OCI-LY7 (cell line): Measurements from ENCODE around the gene GPR142. TPM values are rescaled to one million over a fixed set of nuclear protein-coding genes. Genes with fewer than 3 reads are reported as not detected.

Experiments used
- BruUV-seq: library from RNA; stranded (reverse); fragments of 400-500 nt; replicated peaks from 2 replicates; lab custom pipeline; 2021; lab: Mats Ljungman, UMichigan
- CTCF ChIA-PET: fragments of 300-600 bp; sonication (Branson Sonifier 250); formaldehyde crosslinking; loops from one replicate; lab custom pipeline; 2022; ENCODE audit warnings: antibody characterized with exemption; ENCODE audit not compliant: unreplicated experiment; lab: Charles Lee
- POLR2A ChIA-PET: fragments of 300-600 bp; sonication (Branson Sonifier 250); formaldehyde crosslinking; loops from one replicate; lab custom pipeline; 2022; ENCODE audit warnings: antibody characterized with exemption; lab: Charles Lee
- DNase-seq: peaks from one replicate; pipeline ENCODE4 v3.0.0-alpha.2; 2015; ENCODE audit warnings: low spot score
- H2AFZ ChIP-seq: fragments of 200-600 bp; sonication (generic), shearing (Covaris generic); 2 replicates; pipeline ENCODE4 v1.6.1; 2014; ENCODE audit warnings: mild to moderate bottlenecking, antibody characterized with exemption, low read length, moderate library complexity
- H3K27ac ChIP-seq: fragments of 200-600 bp; sonication (generic); 2 replicates; pipeline ENCODE4 v1.5.1; 2014; ENCODE audit warnings: mixed run types, low read depth, mild to moderate bottlenecking, moderate library complexity, low read length, inconsistent platforms; ENCODE audit not compliant: poor library complexity, severe bottlenecking
- H3K36me3 ChIP-seq: fragments of 200-600 bp; sonication (generic); 2 replicates; pipeline ENCODE4 v1.6.1; 2014; ENCODE audit warnings: mild to moderate bottlenecking, antibody characterized with exemption, low read length, moderate library complexity, mixed read lengths; ENCODE audit not compliant: insufficient read depth
- H3K4me1 ChIP-seq: fragments of 200-600 bp; sonication (generic); 2 replicates; pipeline ENCODE4 v1.5.1; 2014; ENCODE audit warnings: mild to moderate bottlenecking, low read length; ENCODE audit not compliant: insufficient read depth, poor library complexity, severe bottlenecking
- H3K4me2 ChIP-seq: fragments of 200-600 bp; sonication (generic); 2 replicates; pipeline ENCODE4 v1.6.1; 2014; ENCODE audit warnings: mild to moderate bottlenecking, low read length
- H3K4me3 ChIP-seq: fragments of 200-600 bp; sonication (generic); 2 replicates; pipeline ENCODE4 v1.5.1; 2014; ENCODE audit warnings: mild to moderate bottlenecking, low read depth, low read length; ENCODE audit not compliant: poor library complexity, severe bottlenecking
- H3K79me2 ChIP-seq: fragments of 200-600 bp; sonication (generic); 2 replicates; pipeline ENCODE4 v1.6.1; 2016; ENCODE audit warnings: low read depth, mild to moderate bottlenecking, low read length, moderate library complexity, mixed read lengths; ENCODE audit not compliant: insufficient read depth
- H3K9me2 ChIP-seq: fragments of 200-600 bp; sonication (generic); 2 replicates; pipeline ENCODE4 v1.6.1; 2016; ENCODE audit warnings: mild to moderate bottlenecking, low read length, mixed read lengths; ENCODE audit not compliant: insufficient read depth
- H3K9me3 ChIP-seq: fragments of 200-600 bp; sonication (generic); 2 replicates; pipeline ENCODE4 v1.6.1; 2014; ENCODE audit warnings: mild to moderate bottlenecking, mixed run types, low read length, mixed read lengths
- H4K20me1 ChIP-seq: fragments of 200-600 bp; sonication (generic); 2 replicates; pipeline ENCODE4 v1.6.1; 2014; ENCODE audit warnings: mild to moderate bottlenecking, antibody characterized with exemption, low read length, moderate library complexity, mixed read lengths; ENCODE audit not compliant: insufficient read depth
- EZH2phosphoT487 ChIP-seq: fragments of 200-600 bp; sonication (generic); IDR thresholded peaks from 2 replicates; pipeline ENCODE4 v1.6.1; 2018; ENCODE audit warnings: low read depth, borderline replicate concordance, mild to moderate bottlenecking, mixed run types, antibody characterized with exemption, low read length, moderate library complexity, mixed read lengths
- intact Hi-C: fragments of 100-400 bp; cut with micrococcal nuclease; formaldehyde crosslinking; loops from one replicate; pipeline ENCODE4 v1.10.0; 2022; ENCODE audit not compliant: unreplicated experiment
- total RNA-seq, 2 experiments: library from RNA; depleted of rRNA in 1 of 2; stranded (reverse); fragments of >200 nt in 1 of 2; shearing (Covaris generic) in 1 of 2; gene quantifications; 2 replicates each; pipeline ENCODE4 v1.2.3, GENCODE V29; 2014 to 2022
- TF ChIP-seq, protein P1 (sequence below): fragments of 200-600 bp; sonication (generic); conservative IDR thresholded peaks from 2 replicates; pipeline ENCODE4 v1.5.1; 2014; ENCODE audit warnings: mild to moderate bottlenecking, antibody characterized with exemption, low read length, moderate library complexity, mixed read lengths

The GPR142 gene
- total RNA-seq, 2 experiments from 2014 or later = not detected

- no TSS peak for BruUV-seq
- Histone ChIP-seq H2AFZ (no peak overlapping the region), H3K9me2 (no peaks in the 10 kb centered on the region), H3K27ac (no peak overlapping the region), H3K4me2 (no peak overlapping the region), H3K4me1 (no peaks in the 10 kb centered on the region), H3K79me2 (no peaks in the 10 kb centered on the region), H3K36me3 (no peaks in the 10 kb centered on the region), H4K20me1 (no peaks in the 10 kb centered on the region), H3K4me3 (no peak overlapping the region), H3K9me3 (no peaks in the 10 kb centered on the region)
- CTCF ChIA-PET = no interaction called here
- no peak for TF ChIP-seq EZH2phosphoT487
- TF ChIP-seq, protein P1, sequence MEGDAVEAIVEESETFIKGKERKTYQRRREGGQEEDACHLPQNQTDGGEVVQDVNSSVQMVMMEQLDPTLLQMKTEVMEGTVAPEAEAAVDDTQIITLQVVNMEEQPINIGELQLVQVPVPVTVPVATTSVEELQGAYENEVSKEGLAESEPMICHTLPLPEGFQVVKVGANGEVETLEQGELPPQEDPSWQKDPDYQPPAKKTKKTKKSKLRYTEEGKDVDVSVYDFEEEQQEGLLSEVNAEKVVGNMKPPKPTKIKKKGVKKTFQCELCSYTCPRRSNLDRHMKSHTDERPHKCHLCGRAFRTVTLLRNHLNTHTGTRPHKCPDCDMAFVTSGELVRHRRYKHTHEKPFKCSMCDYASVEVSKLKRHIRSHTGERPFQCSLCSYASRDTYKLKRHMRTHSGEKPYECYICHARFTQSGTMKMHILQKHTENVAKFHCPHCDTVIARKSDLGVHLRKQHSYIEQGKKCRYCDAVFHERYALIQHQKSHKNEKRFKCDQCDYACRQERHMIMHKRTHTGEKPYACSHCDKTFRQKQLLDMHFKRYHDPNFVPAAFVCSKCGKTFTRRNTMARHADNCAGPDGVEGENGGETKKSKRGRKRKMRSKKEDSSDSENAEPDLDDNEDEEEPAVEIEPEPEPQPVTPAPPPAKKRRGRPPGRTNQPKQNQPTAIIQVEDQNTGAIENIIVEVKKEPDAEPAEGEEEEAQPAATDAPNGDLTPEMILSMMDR = no peak
- intact Hi-C loops = no loop called here
- POLR2A ChIA-PET = interaction anchor here (0.6 kb wide), 1 partner anchor 16 kb away, joined by 3 read pairs; no protein-coding TSS in a partner anchor
- no peak for DNase-seq
These were observed 18.2 kb upstream of the GPR142 start for GRCh38 chr17:74349120-74349519.

DNA sequence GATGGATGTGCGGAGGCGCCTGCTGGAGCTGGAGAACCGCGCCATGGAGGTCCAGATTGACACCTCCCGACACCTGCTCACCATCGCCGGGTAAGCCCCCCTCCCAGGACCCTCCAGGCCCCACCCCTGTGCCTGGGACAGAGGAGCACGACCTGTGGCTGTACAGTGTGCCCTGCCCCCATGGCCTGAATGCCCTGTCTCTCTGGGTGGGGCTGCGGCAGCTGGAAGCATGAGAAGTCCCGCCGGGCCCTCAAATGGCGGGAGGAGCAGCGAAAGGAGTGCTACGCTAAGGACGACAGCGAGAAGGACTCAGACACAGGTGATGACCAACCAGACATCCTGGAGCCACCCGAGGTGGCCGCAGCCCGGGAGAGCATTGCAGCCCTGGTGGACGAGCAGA, 16.8 kb upstream of the GPR142 start:
- ChIA-PET CTCF (no interaction called here), POLR2A (no interaction called here)
- TF ChIP-seq, protein P1 = no peak
- TF ChIP-seq EZH2phosphoT487 = no peak

DNA sequence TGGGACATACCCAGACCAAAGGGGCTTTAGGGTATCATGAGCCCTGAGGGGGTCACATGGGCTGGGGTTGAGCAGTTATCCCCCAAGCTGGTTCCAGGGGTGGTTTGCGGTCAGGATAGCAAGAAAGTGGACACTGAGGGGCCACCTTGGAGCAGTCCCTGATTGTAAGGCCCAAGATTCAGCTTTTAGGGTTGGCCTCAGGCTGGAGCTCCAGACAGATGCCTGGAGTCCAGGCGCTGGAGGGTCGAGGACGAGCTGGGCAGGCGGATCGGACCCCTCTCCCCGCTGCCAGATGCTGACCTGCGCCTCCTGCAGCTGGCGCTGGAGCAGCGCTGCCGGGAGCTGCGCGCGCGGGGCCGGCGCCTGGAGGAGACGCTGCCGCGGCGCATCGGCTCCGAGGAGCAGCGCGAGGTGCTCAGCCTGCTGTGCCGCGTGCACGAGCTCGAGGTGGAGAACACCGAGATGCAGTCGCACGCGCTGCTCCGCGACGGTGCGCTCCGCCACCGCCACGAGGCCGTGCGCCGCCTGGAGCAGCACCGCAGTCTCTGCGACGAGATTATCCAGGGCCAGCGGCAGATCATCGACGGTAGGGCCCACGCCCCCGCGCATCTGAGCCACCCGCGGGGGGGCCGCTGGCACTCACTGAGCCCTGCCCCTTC, 15.6 kb upstream of the GPR142 start:
- Histone ChIP-seq H3K79me2 (no peaks in the 10 kb centered on the region), H3K4me3 (no peak overlapping the region), H3K9me3 (no peaks in the 10 kb centered on the region), H4K20me1 (no peaks in the 10 kb centered on the region), H3K36me3 (no peaks in the 10 kb centered on the region), H3K4me2 (no peak overlapping the region), H3K9me2 (no peaks in the 10 kb centered on the region), H3K4me1 (no peaks in the 10 kb centered on the region), H2AFZ (no peak overlapping the region), H3K27ac (no peak overlapping the region)
- TF ChIP-seq EZH2phosphoT487 = no peak
- TF ChIP-seq, protein P1 = no peak
- intact Hi-C loops = loop anchor here (5.0 kb wide), 1 partner anchor 139 kb away; the partner anchor contains the start of gene TTYH2
- BruUV-seq = no TSS peak
- no peak for DNase-seq
- ChIA-PET CTCF (no interaction called here), POLR2A (no interaction called here)

More for the DNA sequence above, 16.8 kb upstream of the GPR142 start:
- Histone ChIP-seq H3K36me3 (no peaks in the 10 kb centered on the region), H2AFZ (no peak overlapping the region), H3K4me2 (no peak overlapping the region), H3K4me3 (no peak overlapping the region), H3K9me2 (no peaks in the 10 kb centered on the region), H3K27ac (no peak overlapping the region), H3K9me3 (no peaks in the 10 kb centered on the region), H3K79me2 (no peaks in the 10 kb centered on the region), H4K20me1 (no peaks in the 10 kb centered on the region), H3K4me1 (no peaks in the 10 kb centered on the region)
- no TSS peak for BruUV-seq
- no peak for DNase-seq
- intact Hi-C loops = loop anchor here (5.0 kb wide), 1 partner anchor 138 kb away; the partner anchor contains the start of gene TTYH2
